Activated naive CD8-positive, alpha-beta T cell (primary cell): ENCODE results near the gene BCL7C.

Experiments used
- H3K27ac Mint-ChIP-seq: one replicate; pipeline ENCODE4 v1.8.0; 2021; ENCODE audit warnings: mixed read lengths
- H3K27me3 Mint-ChIP-seq: one replicate; pipeline ENCODE4 v1.8.0; 2021; ENCODE audit warnings: mixed read lengths
- H3K36me3 Mint-ChIP-seq: one replicate; pipeline ENCODE4 v1.8.0; 2021; ENCODE audit warnings: mixed read lengths
- H3K4me1 Mint-ChIP-seq: one replicate; pipeline ENCODE4 v1.8.0; 2021; ENCODE audit warnings: low read depth, mixed read lengths
- H3K4me3 Mint-ChIP-seq: one replicate; pipeline ENCODE4 v1.8.0; 2021; ENCODE audit warnings: mild to moderate bottlenecking, mixed read lengths
- H3K9me3 Mint-ChIP-seq: one replicate; pipeline ENCODE4 v1.8.0; 2021; ENCODE audit warnings: low read depth, mixed read lengths

BCL7C gene

DNA sequence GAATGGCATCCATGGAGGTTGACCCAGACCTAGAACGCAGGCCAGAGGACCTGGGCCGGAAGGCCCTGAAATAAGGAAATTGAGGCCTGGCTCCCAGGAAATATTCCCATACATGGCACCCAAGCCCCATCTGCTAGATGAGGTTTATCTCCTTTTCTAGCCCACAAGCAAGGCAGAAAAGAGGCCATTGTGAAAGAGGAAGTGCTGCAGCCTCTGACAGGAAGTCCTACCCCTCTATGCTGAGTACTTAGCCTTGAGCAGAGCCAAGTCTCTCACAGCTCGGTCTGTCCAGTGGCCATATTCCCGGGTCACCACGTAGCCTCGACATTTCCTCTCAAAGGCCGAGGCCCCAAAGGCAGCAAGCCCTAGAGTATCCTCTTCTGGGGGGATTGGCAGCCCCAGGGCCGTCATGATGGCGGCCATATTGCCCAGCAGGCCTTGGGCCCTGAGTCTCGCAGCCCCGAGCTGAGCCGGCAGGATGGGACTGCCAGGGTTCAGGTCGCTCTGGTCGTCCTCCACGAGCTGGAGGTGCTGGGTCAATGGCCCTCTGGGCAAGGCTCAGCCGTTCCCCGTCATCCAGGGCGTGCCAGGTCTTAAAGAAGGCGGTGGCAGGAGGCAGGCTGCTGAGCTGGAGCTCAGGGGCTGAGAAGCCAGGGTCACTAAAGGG is 10.4 kb upstream of the BCL7C start:
- Mint-ChIP-seq H3K36me3 (peaks cover 3% of the 10 kb centered on the region), H3K27me3 (no peaks in the 10 kb centered on the region), H3K4me3 (no peak overlapping the region), H3K9me3 (peaks cover 4% of the 10 kb centered on the region), H3K4me1 (peaks cover 35% of the 10 kb centered on the region), H3K27ac (no peak overlapping the region)

GRCh38 chr16:30903596-30903995 is 9.7 kb upstream of the BCL7C start:
- H3K36me3 Mint-ChIP-seq, result peaks cover 3% of the 10 kb centered on the region
- no peaks in the 10 kb centered on the region for H3K27me3 Mint-ChIP-seq
- H3K27ac Mint-ChIP-seq, result peak overlapping the region; percentile 93
- H3K9me3 Mint-ChIP-seq, result peaks cover 4% of the 10 kb centered on the region
- peaks cover 32% of the 10 kb centered on the region for H3K4me1 Mint-ChIP-seq
- H3K4me3 Mint-ChIP-seq, result no peak overlapping the region

DNA sequence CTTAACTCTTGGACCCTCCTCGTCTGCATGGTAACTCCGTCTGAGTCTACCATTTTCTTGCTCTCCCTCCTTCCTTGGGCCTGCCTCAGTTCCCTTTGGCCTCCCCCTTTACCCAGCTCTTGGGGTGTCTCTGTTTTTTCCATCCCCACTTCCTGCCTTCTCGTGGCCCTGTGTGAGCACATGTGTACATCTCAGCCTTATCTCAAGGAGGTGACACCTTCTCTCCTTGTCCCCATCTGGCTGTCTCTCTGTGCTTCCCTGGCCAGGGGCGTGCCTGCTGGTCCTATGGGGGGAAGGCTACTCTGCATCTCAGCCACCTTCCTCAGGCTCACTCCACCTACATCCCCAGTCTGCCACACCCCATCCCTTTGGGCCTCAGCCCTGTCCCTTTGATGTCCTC is 9.1 kb upstream of the BCL7C start:
- Mint-ChIP-seq H3K9me3 (peaks cover 4% of the 10 kb centered on the region), H3K27me3 (no peaks in the 10 kb centered on the region), H3K4me1 (peaks cover 32% of the 10 kb centered on the region), H3K4me3 (peak overlapping the region; percentile 94), H3K36me3 (peaks cover 3% of the 10 kb centered on the region), H3K27ac (peak overlapping the region; percentile 98)

- peak overlapping the region; percentile 94 for H3K4me3 Mint-ChIP-seq
- H3K9me3 Mint-ChIP-seq, result peaks cover 4% of the 10 kb centered on the region
- no peaks in the 10 kb centered on the region for H3K27me3 Mint-ChIP-seq
- H3K4me1 Mint-ChIP-seq, result peaks cover 29% of the 10 kb centered on the region
- H3K36me3 Mint-ChIP-seq, result peaks cover 3% of the 10 kb centered on the region
- peak overlapping the region; percentile 98 for H3K27ac Mint-ChIP-seq
Measured at GRCh38 chr16:30902029-30902972, 8.4 kb upstream of the BCL7C start.

DNA sequence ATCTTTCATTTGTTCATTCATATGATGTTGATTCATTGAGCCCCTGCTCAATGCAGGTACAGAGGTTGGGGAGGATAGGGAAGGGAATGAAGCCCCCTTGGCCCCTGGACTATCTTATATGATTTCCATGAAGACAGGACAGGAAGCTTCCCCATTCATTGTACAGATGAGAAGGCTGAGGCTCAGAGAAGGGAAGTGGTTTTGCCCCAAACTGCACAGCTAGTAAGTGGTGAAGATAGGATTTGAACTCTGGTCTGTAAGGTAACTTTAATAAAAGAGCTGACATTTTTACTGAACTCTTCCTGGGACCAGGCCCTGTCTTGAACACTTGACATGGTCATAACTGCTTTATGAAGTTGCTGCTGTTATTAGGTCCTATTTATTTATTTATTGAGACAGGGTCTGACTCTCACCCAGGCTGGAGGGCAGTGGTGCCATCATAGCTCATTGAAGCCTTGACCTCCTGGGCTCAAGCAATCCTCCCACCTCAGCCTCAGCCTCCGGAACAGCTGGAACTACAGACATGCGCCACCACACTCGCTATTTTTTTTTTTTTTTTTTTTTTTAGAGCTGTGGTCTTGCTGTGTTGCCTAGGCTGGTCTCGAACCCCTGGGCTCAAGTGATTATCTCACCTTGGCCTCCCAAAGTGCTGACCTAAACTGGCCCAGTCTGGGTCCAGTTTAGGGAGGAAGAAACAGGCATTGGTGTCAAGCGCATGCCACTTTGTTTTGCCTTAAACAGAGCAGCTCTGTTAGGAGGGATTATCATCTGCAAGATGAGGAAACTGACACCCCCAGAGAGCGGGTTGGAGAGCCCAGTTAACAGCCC is 7.5 kb upstream of the BCL7C start:
- Mint-ChIP-seq H3K27me3 (no peaks in the 10 kb centered on the region), H3K9me3 (peaks cover 4% of the 10 kb centered on the region), H3K4me3 (peak overlapping the region; percentile 74), H3K4me1 (peaks cover 35% of the 10 kb centered on the region), H3K36me3 (peaks cover 3% of the 10 kb centered on the region), H3K27ac (peak overlapping the region; percentile 83)

DNA sequence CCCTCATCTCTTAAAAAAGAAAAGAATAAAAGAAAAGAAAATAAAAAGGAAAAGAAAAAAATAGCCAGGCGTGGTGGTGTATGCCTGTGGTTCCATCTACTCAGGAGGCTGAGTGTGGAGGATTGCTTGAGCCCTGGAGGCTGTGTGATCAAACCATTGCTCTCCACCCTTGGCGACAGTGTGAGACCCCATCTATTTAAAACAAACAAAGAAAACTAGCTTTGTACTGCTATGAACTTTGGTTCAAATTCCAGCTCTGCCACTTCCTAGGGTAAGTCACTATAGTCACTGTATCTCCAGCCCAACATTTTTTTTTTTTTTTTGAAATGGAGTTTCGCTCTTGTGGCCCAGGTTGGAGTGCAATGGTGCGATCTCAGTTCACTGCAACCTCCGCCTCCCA is 6.7 kb upstream of the BCL7C start:
- H3K27ac Mint-ChIP-seq, result no peak overlapping the region

GRCh38 chr16:30899794-30900193 is 5.9 kb upstream of the BCL7C start:
- Mint-ChIP-seq H3K4me3 (no peak overlapping the region), H3K4me1 (peaks cover 49% of the 10 kb centered on the region)

More for the DNA sequence above, 6.7 kb upstream of the BCL7C start:
- Mint-ChIP-seq H3K36me3 (peaks cover 3% of the 10 kb centered on the region), H3K9me3 (peaks cover 4% of the 10 kb centered on the region), H3K4me1 (peaks cover 41% of the 10 kb centered on the region), H3K4me3 (no peak overlapping the region), H3K27me3 (no peaks in the 10 kb centered on the region)

GRCh38 chr16:30896889-30897733 is 3.2 kb upstream of the BCL7C start:
- Mint-ChIP-seq H3K4me1 (peaks cover 50% of the 10 kb centered on the region), H3K9me3 (no peaks in the 10 kb centered on the region), H3K4me3 (peak overlapping the region; percentile 66), H3K36me3 (no peaks in the 10 kb centered on the region), H3K27me3 (no peaks in the 10 kb centered on the region), H3K27ac (peak overlapping the region; percentile 58)

More at GRCh38 chr16:30899794-30900193, 5.9 kb upstream of the BCL7C start:
- Mint-ChIP-seq H3K27me3 (no peaks in the 10 kb centered on the region), H3K36me3 (peaks cover 3% of the 10 kb centered on the region), H3K27ac (no peak overlapping the region), H3K9me3 (peaks cover 4% of the 10 kb centered on the region)

DNA sequence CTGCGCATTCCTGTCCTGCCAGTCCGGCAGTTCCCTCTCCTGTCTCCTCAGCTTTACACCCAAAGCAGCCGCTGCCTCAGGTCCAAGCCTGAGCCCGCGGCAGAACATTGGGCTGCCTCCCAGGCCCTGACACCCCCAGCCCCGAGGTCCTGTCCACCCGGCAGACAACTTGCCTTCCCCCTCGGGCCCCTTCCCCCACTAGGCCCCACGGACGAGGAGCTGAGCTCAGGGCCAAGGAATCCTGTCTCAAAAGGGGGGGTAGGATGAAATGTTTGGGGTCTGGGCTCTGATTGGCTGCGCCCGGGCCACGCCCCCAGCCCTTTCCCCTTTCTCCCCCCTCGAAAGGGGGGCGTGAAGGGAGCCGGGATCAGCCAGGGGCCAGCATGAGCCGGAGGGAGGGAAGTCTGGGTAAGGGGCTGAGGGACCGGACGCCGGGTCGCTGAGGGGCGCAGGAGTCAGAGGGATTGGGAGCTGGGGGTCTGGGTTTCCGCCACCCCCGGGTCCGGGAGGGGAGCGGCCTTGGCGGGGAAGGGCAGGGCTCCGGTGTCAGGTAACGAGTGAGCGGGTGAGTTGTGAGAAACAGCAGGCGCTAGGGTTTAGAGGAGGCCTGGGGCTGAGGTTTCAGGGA is 2.5 kb upstream of the BCL7C start, which contains the start of gene CTF1:
TSS of gene CTF1 (plus strand) at position 354 of the 628 bp plus-strand sequence. CDS start at position 384, 30 bp downstream.
- peaks cover 2% of the 10 kb centered on the region for H3K36me3 Mint-ChIP-seq
- no peaks in the 10 kb centered on the region for H3K9me3 Mint-ChIP-seq
- peak within 1 kb of the TSS; percentile 83 for H3K4me3 Mint-ChIP-seq
- H3K27me3 Mint-ChIP-seq, result no peaks in the 10 kb centered on the region
- peak within 1 kb of the TSS; percentile 81 for H3K27ac Mint-ChIP-seq
- peaks cover 51% of the 10 kb centered on the region for H3K4me1 Mint-ChIP-seq

- Mint-ChIP-seq H3K4me3 (peak overlapping the region; percentile 83), H3K4me1 (peaks cover 45% of the 10 kb centered on the region), H3K36me3 (peaks cover 2% of the 10 kb centered on the region), H3K27me3 (no peaks in the 10 kb centered on the region), H3K27ac (peak overlapping the region; percentile 81), H3K9me3 (no peaks in the 10 kb centered on the region)
Measured at GRCh38 chr16:30895627-30896260, 1.9 kb upstream of the BCL7C start.

GRCh38 chr16:30894540-30895368 is 877 bp upstream of the BCL7C start:
- peak overlapping the region; percentile 83 for H3K4me3 Mint-ChIP-seq
- H3K4me1 Mint-ChIP-seq, result peaks cover 43% of the 10 kb centered on the region
- no peaks in the 10 kb centered on the region for H3K9me3 Mint-ChIP-seq
- H3K27me3 Mint-ChIP-seq, result no peaks in the 10 kb centered on the region
- H3K36me3 Mint-ChIP-seq, result peaks cover 2% of the 10 kb centered on the region
- peak overlapping the region; percentile 89 for H3K27ac Mint-ChIP-seq

GRCh38 chr16:30893417-30893743 is 497 bp downstream of the BCL7C start:
- no peaks in the 10 kb centered on the region for H3K27me3 Mint-ChIP-seq
- no peaks in the 10 kb centered on the region for H3K9me3 Mint-ChIP-seq
- peaks cover 47% of the 10 kb centered on the region for H3K4me1 Mint-ChIP-seq
- H3K36me3 Mint-ChIP-seq, result peaks cover 2% of the 10 kb centered on the region
- peak overlapping the region; percentile 88 for H3K27ac Mint-ChIP-seq
- peak overlapping the region; percentile 88 for H3K4me3 Mint-ChIP-seq
